ENCODE results near the gene ADAM12. TPM values are rescaled to one million over a fixed set of nuclear protein-coding genes. Genes with fewer than 3 reads are reported as not detected.

Gene ADAM12
- total RNA-seq, 1 experiment from 2014 or later: 15.8 TPM

GRCh38 chr10:126104767-126105166 is 283.5 kb downstream of the ADAM12 start:
- Histone ChIP-seq H3K36me3 (peaks cover 11% of the 10 kb centered on the region), H3K27me3 (no peaks in the 10 kb centered on the region), H3K4me3 (no peak overlapping the region), H3K9me3 (no peaks in the 10 kb centered on the region)
- DNase-seq: no peak

DNA sequence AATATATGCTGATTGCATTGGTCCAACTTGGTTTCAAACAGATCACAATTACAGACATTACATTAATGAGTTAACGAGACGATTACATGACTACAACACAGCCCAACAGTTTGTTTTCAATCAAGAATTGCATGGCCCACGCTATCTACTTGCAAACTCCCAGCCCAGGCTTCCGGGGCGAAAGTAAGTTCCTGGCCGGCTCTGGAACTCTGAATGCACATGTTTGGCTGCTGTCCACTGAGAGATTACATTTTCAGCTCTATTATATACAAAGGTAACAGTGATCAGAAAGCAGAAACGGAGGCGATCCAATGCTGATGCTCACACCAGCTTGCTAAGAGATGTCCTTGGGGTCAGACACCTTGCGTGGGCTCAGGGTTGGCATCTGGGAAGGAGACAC is 285.6 kb downstream of the ADAM12 start:
- no peak for DNase-seq
- H3K36me3 ChIP-seq: peaks cover 15% of the 10 kb centered on the region
- no peaks in the 10 kb centered on the region for H3K27me3 ChIP-seq
- no peaks in the 10 kb centered on the region for H3K9me3 ChIP-seq
- H3K4me3 ChIP-seq: no peak overlapping the region

DNA sequence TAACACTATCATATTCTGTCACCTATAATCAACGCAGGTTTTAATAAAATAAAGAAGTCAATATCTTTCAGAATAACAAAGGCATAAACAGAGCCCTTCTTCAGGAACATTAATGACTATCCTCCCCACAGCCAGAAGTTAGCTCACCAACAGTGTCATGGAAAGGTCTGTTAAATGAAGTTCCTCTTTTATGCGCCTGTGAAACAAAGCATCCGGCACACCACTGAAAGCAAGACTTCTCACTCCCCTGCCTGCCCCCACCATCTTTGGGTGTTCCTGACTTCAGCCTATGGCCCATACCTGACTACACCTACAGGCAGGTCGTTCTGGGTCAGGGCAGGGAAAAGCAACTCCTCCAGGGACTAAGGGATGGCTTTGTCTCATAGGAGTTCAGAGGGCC is 286.5 kb downstream of the ADAM12 start:
- H3K36me3 ChIP-seq: peaks cover 11% of the 10 kb centered on the region; the same call in 1 of the 2 replicates
- no peaks in the 10 kb centered on the region for H3K27me3 ChIP-seq
- H3K9me3 ChIP-seq: no peaks in the 10 kb centered on the region
- H3K4me3 ChIP-seq: no peak overlapping the region
- DNase-seq: no peak

DNA sequence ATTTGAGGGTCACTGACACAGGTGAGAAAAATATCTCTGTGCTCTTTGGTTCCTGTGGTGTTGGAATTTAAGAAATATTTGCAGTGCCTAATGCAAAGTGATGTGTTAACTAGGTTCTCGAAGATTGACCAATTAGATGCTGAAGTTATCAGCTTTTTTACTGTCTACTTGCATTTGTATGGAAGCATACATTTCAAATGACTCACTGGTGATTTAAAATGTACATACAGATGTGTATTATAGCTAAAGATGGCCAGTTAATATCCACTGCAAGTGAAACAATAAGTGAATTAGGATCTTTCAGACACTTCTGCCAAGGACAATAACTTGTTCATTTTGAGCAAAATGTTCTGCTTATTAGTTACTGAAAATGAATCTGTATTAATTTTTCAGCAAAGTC is 287.0 kb downstream of the ADAM12 start:
- no peak for DNase-seq
- Histone ChIP-seq H3K9me3 (no peaks in the 10 kb centered on the region), H3K36me3 (peaks cover 11% of the 10 kb centered on the region; the same call in 1 of the 2 replicates), H3K4me3 (no peak overlapping the region), H3K27me3 (no peaks in the 10 kb centered on the region)

- H3K27me3 ChIP-seq: no peaks in the 10 kb centered on the region
- H3K36me3 ChIP-seq: peaks cover 11% of the 10 kb centered on the region; the same call in 1 of the 2 replicates
- H3K9me3 ChIP-seq: no peaks in the 10 kb centered on the region
- no peak for DNase-seq
- H3K4me3 ChIP-seq: no peak overlapping the region
Observed at GRCh38 chr10:126099366-126099765, 288.9 kb downstream of the ADAM12 start.

DNA sequence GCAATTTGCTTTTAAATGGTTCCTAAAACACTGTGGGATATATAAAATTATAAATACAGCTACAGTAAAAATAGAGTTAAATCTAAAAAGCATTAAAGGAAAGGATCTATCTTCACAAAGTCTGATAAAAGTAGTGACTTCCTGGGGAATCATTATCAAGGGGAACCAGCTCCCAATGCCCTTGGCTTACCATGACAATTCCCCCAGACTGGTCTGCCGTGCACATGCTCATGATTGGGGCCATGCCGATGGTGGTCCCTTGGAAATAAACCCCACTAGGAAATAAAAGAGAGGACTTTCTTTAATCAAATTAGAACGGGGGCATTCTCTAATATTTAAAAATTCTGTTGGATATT is 290.1 kb downstream of the ADAM12 start:
- DNase-seq: no peak
- Histone ChIP-seq H3K36me3 (peaks cover 18% of the 10 kb centered on the region), H3K4me3 (no peak overlapping the region), H3K27me3 (no peaks in the 10 kb centered on the region), H3K9me3 (no peaks in the 10 kb centered on the region)

DNA sequence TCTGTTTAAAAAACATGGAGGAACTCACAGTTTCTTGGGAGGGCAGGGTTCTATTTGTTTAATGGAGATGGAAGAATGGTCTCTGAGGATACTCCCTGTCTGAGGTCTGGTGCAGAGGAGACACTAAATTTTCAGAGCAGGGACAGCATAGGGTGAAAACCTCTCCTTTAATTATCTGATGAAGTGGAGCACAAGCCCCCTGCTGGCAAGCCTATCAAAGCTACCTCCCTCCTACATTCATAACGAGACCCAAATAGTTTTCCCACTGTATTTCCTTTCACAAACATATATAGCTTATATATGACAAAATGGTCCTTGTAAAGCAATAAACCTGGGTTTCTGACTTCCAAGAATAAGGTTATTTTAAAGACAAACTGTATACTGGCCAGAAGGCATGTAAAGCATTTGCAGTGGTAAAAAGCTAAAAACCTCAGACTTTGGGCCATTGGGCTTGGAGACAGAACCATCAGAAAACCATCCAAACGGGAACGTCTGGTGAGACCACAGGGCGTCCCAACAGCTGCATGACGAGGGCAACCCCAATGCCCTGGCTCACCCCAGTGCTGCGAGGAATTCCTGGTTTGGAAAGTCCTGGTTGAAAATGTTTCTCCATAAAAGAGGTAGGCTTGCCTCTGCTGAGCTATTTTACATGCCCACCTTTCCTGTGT is 290.6 kb downstream of the ADAM12 start:
- Histone ChIP-seq H3K27me3 (no peaks in the 10 kb centered on the region), H3K9me3 (no peaks in the 10 kb centered on the region), H3K4me3 (no peak overlapping the region), H3K36me3 (peaks cover 23% of the 10 kb centered on the region)
- DNase-seq: no peak

DNA sequence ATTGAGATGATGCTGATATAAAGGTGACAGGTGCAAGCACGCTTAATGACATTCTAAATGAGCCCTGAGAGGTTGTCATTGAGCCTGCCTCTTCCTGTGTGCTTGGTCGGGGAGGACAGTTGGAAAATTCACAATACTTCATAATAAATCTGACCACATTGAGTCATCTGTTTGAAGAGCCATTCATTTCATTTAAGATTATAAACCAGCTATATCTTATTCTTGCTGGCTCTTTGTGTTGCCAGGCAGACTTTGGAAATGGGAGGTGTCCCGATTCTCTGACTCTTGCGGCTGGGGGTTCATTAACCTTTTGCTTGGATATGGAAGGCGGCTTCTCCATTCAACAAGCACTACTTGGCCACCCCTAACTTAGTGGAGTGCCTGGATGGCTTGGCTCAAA is 293.7 kb downstream of the ADAM12 start:
- no peaks in the 10 kb centered on the region for H3K27me3 ChIP-seq
- H3K4me3 ChIP-seq: no peak overlapping the region
- DNase-seq: no peak
- peaks cover 28% of the 10 kb centered on the region for H3K36me3 ChIP-seq
- no peaks in the 10 kb centered on the region for H3K9me3 ChIP-seq

GRCh38 chr10:126092366-126093215 is 295.7 kb downstream of the ADAM12 start:
- Histone ChIP-seq H3K36me3 (peaks cover 29% of the 10 kb centered on the region), H3K4me3 (no peak overlapping the region), H3K27me3 (no peaks in the 10 kb centered on the region), H3K9me3 (no peaks in the 10 kb centered on the region)
- DNase-seq: no peak

DNA sequence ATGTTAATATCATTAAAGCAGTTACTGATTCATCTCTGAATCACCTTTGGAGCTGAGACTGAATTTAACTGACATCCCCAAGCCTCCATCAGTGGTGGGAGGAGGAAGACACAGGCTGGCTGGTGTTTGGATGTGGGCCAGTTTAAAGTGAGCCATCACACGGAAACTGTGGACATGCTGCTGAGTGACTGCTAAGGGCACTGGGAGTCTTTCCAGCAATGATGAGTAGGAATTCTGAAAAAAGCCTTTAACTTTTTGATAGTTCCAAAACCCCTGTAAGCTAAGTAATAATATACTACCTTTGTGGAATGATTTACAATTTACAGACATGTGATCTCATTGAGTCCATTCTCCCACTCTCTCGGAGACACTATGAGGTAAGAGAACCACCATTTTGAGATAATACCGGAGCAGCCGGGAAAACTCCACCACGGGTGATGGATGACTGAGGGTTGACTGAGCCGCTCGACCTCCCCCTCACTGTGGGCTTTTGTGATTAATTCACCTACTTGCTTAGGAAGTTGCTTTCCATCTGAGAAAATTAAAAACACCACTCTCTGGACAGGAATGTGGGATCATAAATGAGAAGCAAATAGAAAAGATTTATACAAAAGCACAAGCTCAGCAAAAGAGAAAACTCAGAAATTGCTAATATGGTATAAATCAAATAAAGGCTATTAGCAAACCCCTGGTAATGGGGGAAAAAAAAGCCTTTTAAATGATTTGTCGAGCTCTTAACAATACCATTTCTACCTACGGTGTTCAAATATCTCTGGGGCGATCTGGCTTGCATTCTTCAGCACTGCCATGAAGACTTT is 297.2 kb downstream of the ADAM12 start:
- Histone ChIP-seq H3K27me3 (no peaks in the 10 kb centered on the region), H3K36me3 (peaks cover 34% of the 10 kb centered on the region), H3K9me3 (no peaks in the 10 kb centered on the region), H3K4me3 (no peak overlapping the region)
- peak; percentile 96 for DNase-seq

- H3K36me3 ChIP-seq: peaks cover 34% of the 10 kb centered on the region
- H3K9me3 ChIP-seq: no peaks in the 10 kb centered on the region
- H3K27me3 ChIP-seq: no peaks in the 10 kb centered on the region
- no peak for DNase-seq
- H3K4me3 ChIP-seq: no peak overlapping the region
Observed at GRCh38 chr10:126090443-126090842, 297.8 kb downstream of the ADAM12 start.

GRCh38 chr10:126087796-126088505 is 300.3 kb downstream of the ADAM12 start:
- no peaks in the 10 kb centered on the region for H3K9me3 ChIP-seq
- no peaks in the 10 kb centered on the region for H3K27me3 ChIP-seq
- no peak overlapping the region for H3K4me3 ChIP-seq
- no peak for DNase-seq
- peaks cover 25% of the 10 kb centered on the region for H3K36me3 ChIP-seq

DNA sequence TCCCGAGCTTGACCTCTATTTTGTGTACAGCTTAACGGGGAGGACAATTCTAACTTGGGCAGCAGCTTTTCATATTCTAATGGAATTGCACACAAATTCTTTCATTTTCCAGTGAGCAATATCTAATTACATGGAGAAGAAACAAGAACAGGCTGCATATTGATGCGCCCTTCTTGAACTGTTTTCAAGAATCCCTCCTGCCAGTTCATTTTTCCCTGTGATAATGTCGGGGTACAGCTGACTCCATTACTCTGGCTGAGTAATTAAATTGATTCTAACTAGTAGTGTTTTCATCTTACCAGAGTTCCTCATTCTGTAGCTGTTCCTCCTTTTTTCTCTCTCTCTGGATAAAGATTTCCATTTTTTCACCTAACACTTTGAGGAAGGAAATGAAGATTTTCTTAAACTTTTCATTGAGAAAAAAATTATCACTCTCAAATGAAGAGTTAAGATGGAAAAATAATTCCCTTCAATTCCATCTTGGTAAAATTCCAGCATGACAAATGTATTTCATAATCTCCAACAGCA is 301.1 kb downstream of the ADAM12 start:
- no peaks in the 10 kb centered on the region for H3K9me3 ChIP-seq
- H3K27me3 ChIP-seq: no peaks in the 10 kb centered on the region
- no peak overlapping the region for H3K4me3 ChIP-seq
- H3K36me3 ChIP-seq: peaks cover 17% of the 10 kb centered on the region
- DNase-seq: no peak

DNA sequence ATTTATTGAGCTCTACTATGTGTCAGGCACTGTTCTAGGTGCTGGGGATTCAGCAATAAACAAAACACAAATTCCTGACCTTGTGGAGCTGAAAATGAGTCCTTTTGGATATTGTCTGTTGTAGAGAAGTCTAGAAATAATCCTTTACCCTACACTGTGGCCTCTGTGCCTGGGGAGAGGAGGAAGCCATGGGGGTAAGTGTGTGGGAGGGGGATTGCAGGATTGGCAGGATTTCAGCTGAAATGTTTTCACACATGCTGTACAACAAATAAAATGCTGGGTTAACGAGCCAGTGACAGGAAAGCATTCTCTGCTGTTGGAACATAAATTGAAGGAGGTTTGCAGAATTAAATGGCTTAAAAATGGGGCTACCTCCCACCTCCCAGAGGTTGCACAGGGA is 302.5 kb downstream of the ADAM12 start:
- H3K9me3 ChIP-seq: no peaks in the 10 kb centered on the region
- H3K27me3 ChIP-seq: no peaks in the 10 kb centered on the region
- DNase-seq: no peak
- H3K36me3 ChIP-seq: peaks cover 14% of the 10 kb centered on the region
- no peak overlapping the region for H3K4me3 ChIP-seq

GRCh38 chr10:126084369-126084768 is 303.9 kb downstream of the ADAM12 start:
- DNase-seq: no peak
- H3K4me3 ChIP-seq: no peak overlapping the region

DNA sequence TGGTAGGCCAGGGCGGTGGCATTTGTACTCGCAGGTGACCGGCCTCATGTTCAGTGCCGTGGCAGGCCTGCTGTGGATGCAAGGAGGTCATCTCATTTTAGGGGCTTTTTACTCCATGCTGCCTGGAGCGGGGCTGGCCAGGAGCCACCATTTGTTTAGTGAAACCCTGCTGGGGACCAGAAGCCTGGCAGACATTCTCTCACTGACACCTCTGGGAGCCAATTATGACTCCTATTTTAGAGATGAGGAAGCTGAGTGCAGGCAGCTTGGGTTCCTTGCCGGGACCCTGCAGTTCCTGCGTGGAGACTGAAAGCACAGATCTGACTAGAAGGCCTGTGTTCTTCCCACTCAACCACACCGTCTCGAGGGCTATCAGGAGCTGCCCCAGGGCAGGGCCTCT is 305.3 kb downstream of the ADAM12 start:
- Histone ChIP-seq H3K4me3 (no peak overlapping the region), H3K36me3 (peaks cover 9% of the 10 kb centered on the region; the same call in 1 of the 2 replicates), H3K9me3 (no peaks in the 10 kb centered on the region), H3K27me3 (no peaks in the 10 kb centered on the region)
- DNase-seq: no peak

More at GRCh38 chr10:126084369-126084768, 303.9 kb downstream of the ADAM12 start:
- no peaks in the 10 kb centered on the region for H3K9me3 ChIP-seq
- no peaks in the 10 kb centered on the region for H3K27me3 ChIP-seq
- H3K36me3 ChIP-seq: peaks cover 14% of the 10 kb centered on the region
